HG02970 (cell line): ENCODE results near the gene SPATA2.
"Not testable (repeated sequence)": the region's sequence is repeated elsewhere in the genome, so short reads cannot be mapped to it uniquely, and the experiment has no call there.

Experiments
- ATAC-seq: cut with Tn5 transposase; IDR thresholded peaks from one replicate; pipeline ENCODE4 v1.9.1; 2021; ENCODE audit warnings: mild to moderate bottlenecking, moderate library complexity, moderate number of reproducible peaks; ENCODE audit not compliant: unreplicated experiment, low FRiP score

Gene SPATA2

GRCh38 chr20:49863666-49864065 lies 51.7 kb downstream of the SPATA2 start:
- no peak for ATAC-seq

GRCh38 chr20:49862607-49863200 lies 52.6 kb downstream of the SPATA2 start:
- ATAC-seq, result no peak

GRCh38 chr20:49861232-49861631 lies 54.1 kb downstream of the SPATA2 start:
- not testable (repeated sequence) for ATAC-seq

GRCh38 chr20:49859807-49860206 lies 55.5 kb downstream of the SPATA2 start:
- ATAC-seq, result no peak

- ATAC-seq, result no peak
Observed at GRCh38 chr20:49859011-49859410, 56.3 kb downstream of the SPATA2 start.

- no peak for ATAC-seq
Observed at GRCh38 chr20:49858076-49858585, 57.2 kb downstream of the SPATA2 start.

GRCh38 chr20:49856904-49857303 lies 58.4 kb downstream of the SPATA2 start:
- ATAC-seq, result no peak

GRCh38 chr20:49854190-49854875 lies 61.0 kb downstream of the SPATA2 start:
- ATAC-seq, result no peak

GRCh38 chr20:49853640-49854039 lies 61.7 kb downstream of the SPATA2 start:
- no peak for ATAC-seq
